ENCODE measurements around the gene CAMK2N1.

The CAMK2N1 gene

DNA sequence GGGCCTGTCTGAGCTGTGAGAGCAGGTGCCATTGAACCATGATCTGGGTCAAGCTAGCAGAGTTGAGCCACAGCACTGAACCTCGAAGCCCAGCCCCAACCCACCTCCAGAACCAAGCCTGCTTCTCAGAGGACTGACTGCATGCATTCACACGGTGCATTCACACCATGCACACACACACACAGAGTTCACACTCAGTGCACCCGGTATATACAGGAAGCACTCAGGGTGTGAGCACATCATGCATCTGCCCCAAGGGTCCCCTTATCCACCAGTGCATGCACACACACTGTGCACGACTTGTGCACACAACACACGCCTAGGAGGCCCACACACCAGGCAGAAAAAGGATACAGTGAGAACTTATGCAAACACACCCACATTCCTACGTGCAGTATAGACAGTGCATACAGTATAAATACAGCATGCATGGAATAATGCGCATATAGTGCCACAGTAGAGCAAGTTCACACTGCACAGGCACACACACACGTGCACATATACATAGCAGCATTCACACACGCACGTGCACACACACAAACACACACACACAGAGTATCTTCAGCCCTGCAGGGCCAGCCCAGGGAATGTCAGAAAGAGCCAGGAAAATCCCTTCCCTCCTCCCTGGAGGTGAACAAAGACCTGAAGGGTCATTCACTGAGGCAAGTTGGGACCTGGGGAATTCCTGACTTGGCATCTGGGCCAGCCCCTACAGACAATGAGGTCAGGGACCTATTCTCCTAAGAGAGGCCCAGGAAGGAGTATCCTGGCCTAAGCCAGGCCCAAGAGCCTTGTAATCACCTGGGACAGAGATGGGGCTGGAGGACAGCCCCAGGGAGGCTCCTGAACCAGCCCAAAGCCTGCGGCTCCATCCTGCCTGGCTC, 42.1 kb downstream of the CAMK2N1 start:
- no peak for DNase-seq (ENCODE audit: low read depth)

DNA sequence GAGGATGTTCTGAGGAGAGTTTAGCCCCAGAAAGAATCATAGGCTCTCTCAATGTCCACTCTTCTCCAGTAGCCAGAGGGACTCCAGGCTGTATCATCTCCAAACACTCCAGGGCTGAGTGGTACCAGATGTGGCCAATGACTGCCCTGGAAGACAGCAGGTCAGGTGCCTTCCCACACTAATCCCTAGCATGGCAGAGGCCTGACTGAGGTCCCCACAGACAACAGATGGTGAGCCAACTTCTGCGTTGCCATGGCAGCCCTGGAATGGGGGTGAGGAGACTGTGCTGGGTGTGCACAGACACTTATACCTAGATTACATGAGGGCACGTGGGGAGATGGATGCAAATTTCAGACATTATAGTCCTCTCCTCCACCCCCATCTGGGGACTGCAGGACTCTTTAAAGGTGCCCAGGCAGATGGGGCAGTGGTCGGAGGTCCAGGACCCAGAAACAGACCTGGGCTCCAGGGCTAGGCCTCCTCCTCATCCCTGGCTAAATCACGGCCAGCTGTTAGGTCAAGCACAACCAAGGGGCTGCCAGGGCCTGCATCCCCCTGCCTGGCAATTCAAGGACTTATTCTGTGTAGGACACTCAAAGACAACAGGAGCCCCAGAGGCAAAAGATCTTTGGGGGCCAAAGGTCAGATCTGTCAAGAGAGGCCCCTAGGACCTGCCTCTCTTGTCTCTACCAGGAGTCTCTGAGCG, 42.9 kb downstream of the CAMK2N1 start:
- DNase-seq (ENCODE audit: low read depth): no peak

DNA sequence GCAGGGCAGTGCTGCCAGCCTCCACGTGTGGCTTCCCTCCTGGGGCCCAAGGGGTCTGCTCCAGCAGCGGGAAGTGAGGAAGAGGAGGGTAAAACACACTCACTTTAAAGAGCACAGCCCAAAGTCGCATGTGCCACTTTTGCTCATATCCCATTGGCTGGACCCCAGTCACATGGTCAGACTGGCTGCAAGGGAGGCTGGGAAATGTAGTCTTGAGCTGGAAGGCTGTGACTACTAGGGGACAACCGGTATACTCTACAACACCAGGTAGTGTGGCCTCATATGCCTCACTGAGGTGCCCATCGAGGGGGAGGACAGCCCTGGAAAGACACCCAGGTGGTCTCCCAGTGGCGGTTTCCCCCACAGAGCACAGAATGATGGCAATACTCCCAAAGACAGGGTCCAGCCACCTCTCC, 45.2 kb downstream of the CAMK2N1 start:
- no peak for DNase-seq (ENCODE audit: low read depth)

GRCh38 chr1:20439282-20439681, 46.7 kb downstream of the CAMK2N1 start:
- DNase-seq (ENCODE audit: low read depth): no peak

GRCh38 chr1:20437640-20438039, 48.4 kb downstream of the CAMK2N1 start:
- DNase-seq (ENCODE audit: low read depth): no peak

- no peak for DNase-seq (ENCODE audit: low read depth)
These were observed 53.1 kb downstream of the CAMK2N1 start for GRCh38 chr1:20432891-20433290.

All from HS-27A (cell line).